HEK293 (cell line): Measurements from ENCODE around the gene GNB5.

Experiments
- CTCF ChIA-PET: fragments of 350-600 bp; formaldehyde crosslinking; extraction: SDS; loops from one replicate; lab custom pipeline; 2021; ENCODE audit warnings: antibody characterized with exemption; lab: Yijun Ruan, JAX
- POLR2A ChIA-PET: fragments of 300-600 bp; formaldehyde crosslinking; extraction: SDS; loops from one replicate; lab custom pipeline; 2020; ENCODE audit warnings: antibody characterized with exemption, inconsistent platforms; lab: Yijun Ruan, JAX
- H3K27ac ChIP-seq: fragments of 200-500 bp; sonication (Bioruptor generic); 2 replicates; pipeline ENCODE4 v1.5.1; 2014; ENCODE audit warnings: low read depth, low read length, control low read depth, inconsistent platforms; ENCODE audit errors: extremely low read depth
- H3K36me3 ChIP-seq, 2 experiments: fragments of 200-500 bp in 1 of 2; sonication (Bioruptor generic) in 1 of 2; 1 replicate in 1 of 2; 2 replicates in 1 of 2; pipeline ENCODE4 v1.5.1; 2014 to 2017; ENCODE audit warnings: inconsistent platforms in 2 of 2, low read length in 2 of 2; ENCODE audit not compliant: control insufficient read depth in 2 of 2, insufficient read depth in 1 of 2
- H3K4me1 ChIP-seq: fragments of 200-500 bp; sonication (Bioruptor generic); 2 replicates; pipeline ENCODE4 v1.5.1; 2014; ENCODE audit warnings: mild to moderate bottlenecking, low read length, inconsistent platforms; ENCODE audit not compliant: control insufficient read depth, insufficient read depth
- H3K4me3 ChIP-seq: 2 replicates; pipeline ENCODE4 v1.5.1; 2011; ENCODE audit warnings: low read depth, mild to moderate bottlenecking, control low read depth, low read length, moderate library complexity
- H3K9me3 ChIP-seq: fragments of 200-500 bp; sonication (Bioruptor generic); 2 replicates; pipeline ENCODE4 v1.5.1; 2014; ENCODE audit warnings: low read depth, low read length, inconsistent platforms; ENCODE audit not compliant: control insufficient read depth, insufficient read depth
- HOXA7 ChIP-seq: sonication (generic); formaldehyde crosslinking; IDR thresholded peaks from 2 replicates; pipeline ENCODE4 v1.8.1; 2022; ENCODE audit warnings: missing genetic modification reagents, borderline replicate concordance
- KLF16 ChIP-seq: fragments of 450-650 bp; formaldehyde crosslinking; IDR thresholded peaks from 2 replicates; pipeline ENCODE4 v1.5.1; 2017; ENCODE audit warnings: missing biosample characterization, missing genetic modification characterization
- KLF7 ChIP-seq: fragments of 450-650 bp; formaldehyde crosslinking; IDR thresholded peaks from 2 replicates; pipeline ENCODE4 v1.5.1; 2016; ENCODE audit warnings: missing biosample characterization, missing genetic modification characterization, borderline replicate concordance
- PRDM2 ChIP-seq: fragments of 450-650 bp; formaldehyde crosslinking; IDR thresholded peaks from 2 replicates; pipeline ENCODE4 v1.5.1; 2016; ENCODE audit warnings: missing biosample characterization, missing genetic modification characterization, borderline replicate concordance
- ZBTB1 ChIP-seq: fragments of 450-650 bp; formaldehyde crosslinking; IDR thresholded peaks from 2 replicates; pipeline ENCODE4 v1.5.1; 2016; ENCODE audit warnings: missing biosample characterization, missing genetic modification characterization
- ZFP37 ChIP-seq: fragments of 450-650 bp; formaldehyde crosslinking; IDR thresholded peaks from 2 replicates; pipeline ENCODE4 v1.5.1; 2016; ENCODE audit warnings: missing biosample characterization, missing genetic modification characterization
- ZNF146 ChIP-seq: fragments of 450-650 bp; formaldehyde crosslinking; IDR thresholded peaks from 2 replicates; pipeline ENCODE4 v1.5.1; 2016; ENCODE audit warnings: missing biosample characterization, missing genetic modification characterization
- ZNF274 ChIP-seq, 2 experiments: fragments of 200-500 bp in 1 of 2; fragments of 450-650 bp in 1 of 2; sonication (Bioruptor generic) in 1 of 2; formaldehyde crosslinking in 1 of 2; IDR thresholded peaks; 2 replicates each; pipeline versions ENCODE4 v1.5.1 to v1.6.1; 2014 to 2016; ENCODE audit warnings: borderline replicate concordance in 1 of 2, inconsistent platforms in 1 of 2, low read length in 1 of 2, missing biosample characterization in 1 of 2, missing genetic modification characterization in 1 of 2
- ZNF350 ChIP-seq: fragments of 450-650 bp; formaldehyde crosslinking; IDR thresholded peaks from 2 replicates; pipeline ENCODE4 v1.5.0; 2017; ENCODE audit warnings: missing biosample characterization, mild to moderate bottlenecking, missing genetic modification characterization
- ZNF391 ChIP-seq: fragments of 450-650 bp; formaldehyde crosslinking; IDR thresholded peaks from 2 replicates; pipeline ENCODE4 v1.5.1; 2016; ENCODE audit warnings: low read depth, missing biosample characterization, missing genetic modification characterization, borderline replicate concordance
- ZNF404 ChIP-seq: fragments of 450-650 bp; formaldehyde crosslinking; IDR thresholded peaks from 2 replicates; pipeline ENCODE4 v1.5.1; 2017; ENCODE audit warnings: missing biosample characterization, missing genetic modification characterization
- ZNF561 ChIP-seq: fragments of 450-650 bp; IDR thresholded peaks from 2 replicates; pipeline ENCODE4 v1.5.1; 2018; ENCODE audit warnings: missing biosample characterization, missing genetic modification characterization, borderline replicate concordance
- ZNF621 ChIP-seq: fragments of 450-650 bp; formaldehyde crosslinking; IDR thresholded peaks from 2 replicates; pipeline ENCODE4 v1.5.1; 2017; ENCODE audit warnings: missing biosample characterization, missing genetic modification characterization
- ZNF768 ChIP-seq: fragments of 450-650 bp; formaldehyde crosslinking; IDR thresholded peaks from 2 replicates; pipeline ENCODE4 v1.5.1; 2018; ENCODE audit warnings: missing biosample characterization, mild to moderate bottlenecking, missing genetic modification characterization
- ZNF785 ChIP-seq: fragments of 450-650 bp; formaldehyde crosslinking; IDR thresholded peaks from 2 replicates; pipeline ENCODE4 v1.5.1; 2016; ENCODE audit warnings: missing biosample characterization, missing genetic modification characterization
- ZNF791 ChIP-seq: fragments of 450-650 bp; formaldehyde crosslinking; IDR thresholded peaks from 2 replicates; pipeline ENCODE4 v1.5.1; 2016; ENCODE audit warnings: missing biosample characterization, missing genetic modification characterization
- ZNF830 ChIP-seq: fragments of 450-650 bp; IDR thresholded peaks from 2 replicates; pipeline ENCODE4 v1.5.0; 2018; ENCODE audit warnings: missing biosample characterization, missing genetic modification characterization, low read depth, mild to moderate bottlenecking, moderate library complexity
- TF ChIP-seq, protein P1 (sequence below): fragments of 450-650 bp; formaldehyde crosslinking; conservative IDR thresholded peaks from 2 replicates; pipeline ENCODE4 v1.5.1; 2016; ENCODE audit warnings: low read depth, missing biosample characterization, missing genetic modification characterization
- TF ChIP-seq, protein P2 (sequence below): fragments of 450-650 bp; formaldehyde crosslinking; IDR thresholded peaks from 2 replicates; pipeline ENCODE4 v1.5.0; 2017; ENCODE audit warnings: missing biosample characterization, missing genetic modification characterization, borderline replicate concordance
- TF ChIP-seq, protein P3 (sequence below): IDR thresholded peaks from 2 replicates; pipeline ENCODE4 v1.6.1; 2011; ENCODE audit warnings: mild to moderate bottlenecking, low read depth, low read length, borderline replicate concordance

The GNB5 gene

GRCh38 chr15:52217186-52217585 is 26.0 kb upstream of the GNB5 start (continued):
- TF ChIP-seq, protein P1, sequence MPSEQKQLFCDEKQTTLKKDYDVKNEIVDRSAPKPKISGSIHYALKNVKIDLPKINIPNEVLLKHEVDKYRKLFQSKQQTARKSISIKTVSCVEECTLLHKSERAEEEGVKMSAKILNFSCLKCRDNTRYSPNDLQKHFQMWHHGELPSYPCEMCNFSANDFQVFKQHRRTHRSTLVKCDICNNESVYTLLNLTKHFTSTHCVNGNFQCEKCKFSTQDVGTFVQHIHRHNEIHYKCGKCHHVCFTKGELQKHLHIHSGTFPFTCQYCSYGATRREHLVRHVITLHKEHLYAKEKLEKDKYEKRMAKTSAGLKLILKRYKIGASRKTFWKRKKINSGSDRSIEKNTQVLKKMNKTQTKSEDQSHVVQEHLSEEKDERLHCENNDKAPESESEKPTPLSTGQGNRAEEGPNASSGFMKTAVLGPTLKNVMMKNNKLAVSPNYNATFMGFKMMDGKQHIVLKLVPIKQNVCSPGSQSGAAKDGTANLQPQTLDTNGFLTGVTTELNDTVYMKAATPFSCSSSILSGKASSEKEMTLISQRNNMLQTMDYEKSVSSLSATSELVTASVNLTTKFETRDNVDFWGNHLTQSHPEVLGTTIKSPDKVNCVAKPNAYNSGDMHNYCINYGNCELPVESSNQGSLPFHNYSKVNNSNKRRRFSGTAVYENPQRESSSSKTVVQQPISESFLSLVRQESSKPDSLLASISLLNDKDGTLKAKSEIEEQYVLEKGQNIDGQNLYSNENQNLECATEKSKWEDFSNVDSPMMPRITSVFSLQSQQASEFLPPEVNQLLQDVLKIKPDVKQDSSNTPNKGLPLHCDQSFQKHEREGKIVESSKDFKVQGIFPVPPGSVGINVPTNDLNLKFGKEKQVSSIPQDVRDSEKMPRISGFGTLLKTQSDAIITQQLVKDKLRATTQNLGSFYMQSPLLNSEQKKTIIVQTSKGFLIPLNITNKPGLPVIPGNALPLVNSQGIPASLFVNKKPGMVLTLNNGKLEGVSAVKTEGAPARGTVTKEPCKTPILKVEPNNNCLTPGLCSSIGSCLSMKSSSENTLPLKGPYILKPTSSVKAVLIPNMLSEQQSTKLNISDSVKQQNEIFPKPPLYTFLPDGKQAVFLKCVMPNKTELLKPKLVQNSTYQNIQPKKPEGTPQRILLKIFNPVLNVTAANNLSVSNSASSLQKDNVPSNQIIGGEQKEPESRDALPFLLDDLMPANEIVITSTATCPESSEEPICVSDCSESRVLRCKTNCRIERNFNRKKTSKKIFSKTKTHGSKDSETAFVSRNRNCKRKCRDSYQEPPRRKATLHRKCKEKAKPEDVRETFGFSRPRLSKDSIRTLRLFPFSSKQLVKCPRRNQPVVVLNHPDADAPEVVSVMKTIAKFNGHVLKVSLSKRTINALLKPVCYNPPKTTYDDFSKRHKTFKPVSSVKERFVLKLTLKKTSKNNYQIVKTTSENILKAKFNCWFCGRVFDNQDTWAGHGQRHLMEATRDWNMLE, result no peak
- no peak for TF ChIP-seq ZNF391 (tag by site-specific recombination)
- no peak for TF ChIP-seq ZFP37
- no peak for TF ChIP-seq ZNF404
- TF ChIP-seq ZNF830 (tag by site-specific recombination), result no peak
- no peak for TF ChIP-seq ZNF274 (IDR thresholded peaks at IDR 0.05; ENCODE audit: low read length)
- TF ChIP-seq ZNF274 (tag by site-specific recombination; IDR thresholded peaks at IDR 0.05; ENCODE audit: borderline replicate concordance), result no peak
- no peak for TF ChIP-seq ZNF561
- TF ChIP-seq ZNF146 (tag by site-specific recombination), result no peak
- no peak for TF ChIP-seq PRDM2 (tag by site-specific recombination)
- no peak for TF ChIP-seq ZNF768 (tag by site-specific recombination)

- ChIA-PET CTCF (interaction anchor here (0.7 to 1.3 kb wide), 6 partner anchors 11 to 438 kb away, joined by 3 to 8 read pairs (median 3); no protein-coding TSS in a partner anchor), POLR2A (no interaction called here)
- Histone ChIP-seq H3K4me1 (no peaks in the 10 kb centered on the region), H3K9me3 (no peaks in the 10 kb centered on the region), H3K27ac (no peak overlapping the region), H3K4me3 (no peak overlapping the region), H3K36me3 (peaks cover 6 to 75% of the 10 kb centered on the region in 2 experiments; a peak in 2 of 3 replicates)
- TF ChIP-seq ZNF561 (no peak), ZNF791 (tag by site-specific recombination) (no peak), KLF7 (tag by site-specific recombination) (no peak), ZBTB1 (no peak), HOXA7 (CRISPR knock-in tag) (no peak), ZNF785 (tag by site-specific recombination) (no peak), KLF16 (tag by site-specific recombination) (no peak), ZNF350 (tag by site-specific recombination) (no peak), ZNF621 (tag by site-specific recombination) (no peak)
- TF ChIP-seq, protein P2, sequence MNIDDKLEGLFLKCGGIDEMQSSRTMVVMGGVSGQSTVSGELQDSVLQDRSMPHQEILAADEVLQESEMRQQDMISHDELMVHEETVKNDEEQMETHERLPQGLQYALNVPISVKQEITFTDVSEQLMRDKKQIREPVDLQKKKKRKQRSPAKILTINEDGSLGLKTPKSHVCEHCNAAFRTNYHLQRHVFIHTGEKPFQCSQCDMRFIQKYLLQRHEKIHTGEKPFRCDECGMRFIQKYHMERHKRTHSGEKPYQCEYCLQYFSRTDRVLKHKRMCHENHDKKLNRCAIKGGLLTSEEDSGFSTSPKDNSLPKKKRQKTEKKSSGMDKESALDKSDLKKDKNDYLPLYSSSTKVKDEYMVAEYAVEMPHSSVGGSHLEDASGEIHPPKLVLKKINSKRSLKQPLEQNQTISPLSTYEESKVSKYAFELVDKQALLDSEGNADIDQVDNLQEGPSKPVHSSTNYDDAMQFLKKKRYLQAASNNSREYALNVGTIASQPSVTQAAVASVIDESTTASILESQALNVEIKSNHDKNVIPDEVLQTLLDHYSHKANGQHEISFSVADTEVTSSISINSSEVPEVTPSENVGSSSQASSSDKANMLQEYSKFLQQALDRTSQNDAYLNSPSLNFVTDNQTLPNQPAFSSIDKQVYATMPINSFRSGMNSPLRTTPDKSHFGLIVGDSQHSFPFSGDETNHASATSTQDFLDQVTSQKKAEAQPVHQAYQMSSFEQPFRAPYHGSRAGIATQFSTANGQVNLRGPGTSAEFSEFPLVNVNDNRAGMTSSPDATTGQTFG (tag by site-specific recombination), result no peak
- TF ChIP-seq, protein P3, sequence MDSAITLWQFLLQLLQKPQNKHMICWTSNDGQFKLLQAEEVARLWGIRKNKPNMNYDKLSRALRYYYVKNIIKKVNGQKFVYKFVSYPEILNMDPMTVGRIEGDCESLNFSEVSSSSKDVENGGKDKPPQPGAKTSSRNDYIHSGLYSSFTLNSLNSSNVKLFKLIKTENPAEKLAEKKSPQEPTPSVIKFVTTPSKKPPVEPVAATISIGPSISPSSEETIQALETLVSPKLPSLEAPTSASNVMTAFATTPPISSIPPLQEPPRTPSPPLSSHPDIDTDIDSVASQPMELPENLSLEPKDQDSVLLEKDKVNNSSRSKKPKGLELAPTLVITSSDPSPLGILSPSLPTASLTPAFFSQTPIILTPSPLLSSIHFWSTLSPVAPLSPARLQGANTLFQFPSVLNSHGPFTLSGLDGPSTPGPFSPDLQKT, result no peak
These were observed 23.4 kb upstream of the GNB5 start for GRCh38 chr15:52214553-52214952.
